ENCODE data around the gene DNTT.
"Not testable (repeated sequence)": the region's sequence is repeated elsewhere in the genome, so short reads cannot be mapped to it uniquely, and the experiment has no call there.

Gene DNTT

DNA sequence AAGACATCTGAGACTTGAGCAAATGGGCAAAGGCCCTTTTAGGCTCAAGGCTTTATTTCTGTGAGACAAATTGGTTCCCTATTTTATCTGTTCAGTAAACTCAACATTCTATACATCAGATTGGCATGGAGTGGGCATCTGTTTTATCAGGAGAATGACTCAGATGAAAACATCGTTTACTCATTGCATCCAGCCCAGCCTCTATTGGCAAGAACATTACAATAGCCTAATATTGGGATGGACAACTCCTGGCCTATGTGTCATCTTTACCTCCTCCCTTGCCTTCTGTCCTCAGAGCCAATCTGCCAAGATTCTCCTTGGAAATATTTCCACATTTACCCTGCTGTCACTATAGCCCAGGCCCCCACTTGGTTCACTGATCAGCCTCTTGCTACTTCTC, 27.4 kb upstream of the DNTT start:
- no peak for DNase-seq

DNA sequence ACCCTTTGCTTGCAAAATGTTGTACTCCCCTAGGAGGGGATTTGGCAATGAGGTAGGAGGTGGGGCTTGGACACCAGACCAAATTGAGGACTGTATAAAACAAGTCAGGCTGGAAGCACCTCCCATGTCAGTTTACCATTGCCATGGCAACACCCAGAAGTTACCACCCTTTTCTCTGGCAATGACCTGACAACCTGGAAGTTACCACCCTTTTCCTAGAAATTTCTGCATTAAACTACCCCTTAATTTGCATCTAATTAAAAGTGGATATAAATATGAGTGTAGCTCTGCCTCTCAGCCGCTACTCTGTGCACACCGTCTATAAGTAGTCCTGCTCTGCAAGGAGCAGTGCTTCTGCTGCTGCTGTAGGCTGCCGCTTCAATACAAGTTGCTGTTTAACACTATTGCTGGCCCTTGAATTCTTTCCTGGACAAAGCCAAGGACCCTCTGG, 25.0 kb upstream of the DNTT start:
- DNase-seq, result no peak

DNA sequence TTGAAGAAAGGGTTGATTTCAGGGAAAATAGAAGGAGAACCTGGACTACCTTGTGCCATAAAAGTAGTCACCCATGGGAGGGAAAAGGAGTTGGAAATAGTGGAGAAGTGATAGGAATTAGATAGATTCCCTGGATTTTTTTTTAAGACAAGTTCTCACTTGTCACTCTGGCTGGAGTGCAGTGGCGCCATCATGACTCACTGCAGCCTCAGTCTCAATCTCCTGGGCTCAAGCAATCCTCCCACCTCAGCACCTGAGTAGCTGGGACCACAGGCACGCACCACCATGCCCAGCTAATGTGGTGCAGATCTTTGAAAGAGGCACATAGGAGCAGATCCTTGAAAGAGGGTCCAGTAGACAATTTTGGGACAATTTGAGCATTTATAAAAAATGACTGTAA, 23.4 kb upstream of the DNTT start:
- DNase-seq, result no peak

DNA sequence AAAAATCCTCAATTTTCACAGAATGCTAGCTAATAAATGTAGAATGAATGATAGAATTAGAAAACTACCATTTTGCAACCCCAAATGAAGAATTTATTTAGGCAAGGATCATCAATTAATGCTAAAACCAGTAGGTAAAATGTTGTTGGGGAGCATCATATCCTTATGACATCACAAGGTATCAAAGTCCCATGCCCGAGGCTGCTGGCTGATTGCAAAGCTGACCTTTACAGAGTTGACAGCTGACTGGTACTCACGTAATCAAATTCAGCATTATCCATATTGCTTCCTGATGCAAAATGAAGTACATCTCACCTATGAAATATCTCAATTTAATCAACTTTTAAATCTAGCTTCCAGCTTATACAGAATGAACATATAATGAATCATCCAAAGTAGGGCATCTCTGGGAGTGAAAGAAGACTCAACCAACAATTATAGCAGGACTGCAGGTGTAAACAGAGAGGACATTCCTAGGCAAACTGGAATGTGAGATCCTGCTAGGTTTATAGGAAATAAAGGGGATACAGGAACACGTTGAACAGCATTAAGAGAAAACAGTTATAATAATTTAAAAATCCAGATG, 22.7 kb upstream of the DNTT start:
- no peak for DNase-seq

DNA sequence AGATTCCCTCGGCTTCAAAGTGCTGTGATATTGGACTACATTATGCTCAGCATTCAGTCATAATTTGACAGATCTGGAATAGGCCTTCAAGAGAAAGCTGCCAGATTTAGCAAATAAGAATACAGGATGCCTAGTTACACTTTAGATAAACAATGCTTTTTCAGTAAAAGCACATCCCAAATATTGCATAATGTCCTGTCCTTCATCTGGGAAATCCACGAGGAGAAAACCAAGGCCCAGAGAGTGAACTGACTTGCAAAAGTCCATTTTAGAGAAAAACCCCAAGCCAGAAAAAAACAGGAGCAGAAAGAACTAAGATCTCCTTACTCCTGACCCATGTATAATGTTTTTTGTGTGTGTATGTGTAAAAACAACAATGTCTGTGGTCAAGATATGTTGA, 20.9 kb upstream of the DNTT start:
- DNase-seq, result no peak

DNA sequence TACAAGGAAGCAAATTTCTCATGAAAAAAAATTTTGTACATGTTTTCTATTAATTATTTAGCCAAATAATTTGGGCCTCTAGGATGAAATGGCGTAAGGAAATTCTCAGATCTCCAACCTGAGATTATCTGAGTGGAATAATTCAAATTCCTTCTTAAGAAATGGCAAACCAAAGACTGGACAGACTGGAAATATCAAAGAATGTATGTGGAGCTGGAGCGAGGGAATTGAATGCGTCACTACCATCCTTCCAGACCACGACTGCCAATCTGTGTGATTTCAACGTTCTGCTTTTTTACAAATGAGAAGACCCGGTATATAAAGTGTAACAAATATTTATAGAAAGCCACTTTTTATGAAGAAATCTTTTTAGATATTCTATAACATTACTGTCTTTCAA, 20.5 kb upstream of the DNTT start:
- no peak for DNase-seq

DNA sequence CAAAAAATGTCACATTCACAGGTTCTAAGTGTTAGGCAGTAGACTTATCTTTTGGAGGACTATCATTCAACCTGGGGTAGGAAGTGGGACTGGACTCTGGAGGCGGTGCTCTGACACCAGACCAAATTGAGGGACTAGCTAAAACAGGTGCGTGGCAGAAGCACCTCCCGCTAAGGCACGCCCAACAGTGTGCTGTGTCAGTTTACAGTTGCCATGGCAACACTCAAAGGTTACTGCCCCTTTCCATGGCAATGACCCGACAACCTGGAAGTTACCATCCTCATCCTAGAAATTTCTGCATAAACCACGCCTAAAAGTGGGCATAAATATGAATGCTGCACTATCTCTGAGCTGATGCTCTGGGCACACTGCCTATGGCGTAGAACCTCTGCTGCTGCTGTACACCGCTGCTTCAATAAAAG, 18.9 kb upstream of the DNTT start:
- DNase-seq, result no peak

DNA sequence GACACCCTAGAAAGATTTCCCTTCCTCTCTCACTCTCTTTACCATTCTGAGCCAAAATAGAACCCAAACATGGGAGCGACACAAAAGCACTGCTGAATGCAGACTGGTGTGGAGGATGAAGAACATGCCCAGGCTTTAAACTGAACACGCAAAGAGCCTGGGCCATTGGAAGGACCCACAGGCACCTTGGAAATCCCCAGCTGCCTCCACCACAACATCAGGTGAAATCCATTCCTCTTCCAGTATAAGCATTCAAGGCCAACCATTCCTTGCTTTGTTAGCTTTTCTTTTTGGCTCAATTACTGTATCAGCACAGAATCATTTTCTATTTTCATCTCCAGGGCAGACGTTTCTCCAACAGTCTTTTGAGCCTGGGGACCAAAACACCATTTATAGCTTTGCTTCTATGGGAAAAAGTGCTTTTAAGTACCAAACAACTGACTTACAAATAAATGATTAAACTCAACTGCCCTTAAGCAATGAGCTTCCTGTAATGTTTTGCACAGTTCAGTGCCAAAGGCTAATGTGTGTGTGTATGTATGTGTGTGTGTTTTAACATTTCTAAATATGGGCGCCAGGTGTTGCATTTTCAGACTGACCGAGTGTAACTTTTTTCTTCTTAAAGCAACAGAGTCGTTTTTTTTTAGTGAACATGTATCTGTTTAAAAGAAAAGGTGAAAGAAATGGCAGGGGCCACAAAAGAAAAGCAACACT, 16.7 kb upstream of the DNTT start:
- DNase-seq, result no peak

DNA sequence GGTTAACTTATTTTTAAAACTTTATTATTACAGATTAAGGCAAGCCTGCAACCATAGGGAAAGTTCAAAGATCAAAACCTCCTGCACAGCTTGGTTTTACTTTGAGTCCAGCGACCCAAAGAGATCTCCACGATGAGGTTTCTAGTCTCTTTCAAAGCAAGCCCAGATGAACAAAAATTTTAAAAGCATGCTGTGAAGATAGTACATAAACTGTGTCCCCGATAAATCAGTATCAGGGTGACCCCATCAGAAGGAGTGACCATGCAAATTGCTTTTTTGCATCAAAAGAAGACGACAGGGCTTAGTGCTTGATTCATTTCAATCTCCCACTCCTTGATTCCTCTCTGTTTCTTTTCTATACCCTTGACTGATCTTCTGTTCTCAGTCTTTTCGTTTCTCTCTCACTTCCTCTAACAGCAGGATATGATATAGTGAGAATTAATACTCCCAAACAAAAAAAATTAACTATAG, 16.0 kb upstream of the DNTT start:
- no peak for DNase-seq

DNA sequence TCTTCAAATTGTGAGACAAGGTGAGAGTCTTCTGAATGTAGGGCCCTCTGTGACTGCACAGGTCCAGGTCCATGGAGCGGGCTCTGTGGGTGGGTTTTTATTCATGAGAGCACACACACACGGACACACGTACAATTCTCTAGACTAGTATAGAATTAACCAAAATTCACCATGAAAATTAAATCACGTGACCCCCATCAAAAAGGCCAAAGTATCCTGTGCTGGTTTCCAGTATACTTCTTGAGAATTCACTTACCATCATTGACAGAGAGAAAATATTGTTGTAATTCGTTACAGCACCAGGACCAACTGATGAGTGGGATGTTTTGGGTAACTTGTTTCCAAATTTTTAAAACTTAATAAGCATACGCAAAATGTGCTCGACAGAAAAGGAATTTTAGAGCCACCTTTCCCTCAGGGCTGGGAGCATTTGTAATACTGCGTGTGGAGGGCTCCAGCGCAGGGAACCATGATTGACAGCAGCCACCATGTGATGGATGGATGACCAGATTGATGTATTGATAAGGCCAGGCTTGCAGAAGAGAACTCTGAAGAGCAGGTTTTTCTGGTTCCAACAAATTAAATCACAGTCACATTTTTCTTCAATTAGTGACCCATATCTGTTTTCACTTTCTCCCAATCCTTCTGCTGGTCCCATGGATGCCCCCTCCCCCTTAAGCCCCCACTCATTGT, 14.9 kb upstream of the DNTT start:
- DNase-seq, result no peak

DNA sequence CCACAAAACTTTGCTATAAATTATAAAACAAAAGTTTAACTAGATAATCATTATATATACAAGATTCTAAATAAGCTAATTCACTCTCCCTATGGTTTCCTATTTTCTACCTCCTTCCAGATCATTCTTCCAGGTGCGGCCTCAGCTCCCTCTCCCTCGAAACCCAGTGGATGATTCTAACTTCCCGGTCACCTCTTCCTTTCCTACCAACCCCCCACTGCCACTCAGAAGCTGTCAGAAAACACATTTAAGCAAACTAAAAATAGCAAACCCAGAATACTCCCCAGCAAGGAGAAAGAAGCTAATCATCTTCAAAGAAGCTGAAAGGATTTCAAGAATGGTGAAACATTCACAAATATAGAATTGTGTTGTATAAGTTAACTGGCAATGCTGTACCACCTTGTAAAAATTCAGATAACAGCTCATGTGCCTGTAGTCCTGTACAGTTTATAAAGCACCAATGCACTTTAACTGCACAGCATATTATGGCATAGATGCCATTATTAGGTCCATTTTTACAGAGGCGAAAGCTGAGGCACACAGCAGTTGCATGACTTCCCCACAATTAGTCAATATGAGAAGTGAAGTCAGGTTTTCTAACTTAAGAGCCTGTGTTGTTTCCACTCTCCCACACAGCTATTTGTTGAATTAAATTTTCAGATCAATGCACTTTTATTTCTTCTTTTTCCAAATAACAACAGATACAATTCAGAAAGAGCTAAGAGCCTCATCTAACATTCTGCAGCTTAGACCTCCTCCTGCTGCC, 13.7 kb upstream of the DNTT start:
- no peak for DNase-seq

DNA sequence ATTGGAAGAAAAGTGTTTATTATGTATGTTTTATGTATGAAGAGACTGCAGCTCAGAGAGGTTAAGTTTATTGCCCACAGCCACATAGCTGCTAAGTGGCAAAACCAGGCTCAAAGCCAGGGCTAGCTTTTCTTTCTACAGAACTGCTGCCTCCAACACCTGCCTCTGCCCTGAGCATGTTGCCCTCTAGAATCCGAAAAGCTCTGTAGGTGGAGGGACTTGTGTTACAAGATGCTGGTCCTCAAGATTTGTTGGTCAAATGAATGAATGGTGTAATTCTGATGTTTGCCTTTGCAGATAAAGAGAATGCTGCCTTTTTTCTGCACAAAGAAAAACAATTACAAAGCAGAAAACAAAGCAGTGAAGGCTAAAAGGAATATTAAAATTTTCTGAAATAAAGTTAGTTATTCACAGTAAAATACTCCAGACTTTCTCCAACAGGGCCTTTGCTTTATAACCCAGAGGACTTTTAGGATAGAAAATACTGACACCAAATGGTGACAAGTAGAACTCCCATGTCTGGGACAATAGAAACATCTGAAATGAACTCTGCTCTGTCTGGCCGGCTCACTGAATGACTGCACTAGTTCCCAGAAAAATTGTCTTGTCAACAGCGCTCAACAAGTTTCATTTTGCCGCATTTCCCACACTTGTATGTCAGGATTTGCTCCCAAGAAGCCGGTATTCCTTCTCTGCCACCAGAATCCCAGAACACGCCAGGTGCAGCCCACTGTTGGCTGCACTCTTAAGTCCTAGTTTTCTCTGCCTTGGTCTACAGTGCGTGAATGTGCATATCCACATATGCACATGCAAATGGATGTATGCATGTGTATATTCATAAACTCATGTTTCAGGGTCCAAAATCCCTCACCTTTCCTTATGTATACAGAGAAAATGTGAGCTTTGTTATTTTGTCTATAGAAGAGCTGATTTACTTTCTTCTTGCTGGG, 11.0 kb upstream of the DNTT start:
- peak; percentile 53 for DNase-seq

DNA sequence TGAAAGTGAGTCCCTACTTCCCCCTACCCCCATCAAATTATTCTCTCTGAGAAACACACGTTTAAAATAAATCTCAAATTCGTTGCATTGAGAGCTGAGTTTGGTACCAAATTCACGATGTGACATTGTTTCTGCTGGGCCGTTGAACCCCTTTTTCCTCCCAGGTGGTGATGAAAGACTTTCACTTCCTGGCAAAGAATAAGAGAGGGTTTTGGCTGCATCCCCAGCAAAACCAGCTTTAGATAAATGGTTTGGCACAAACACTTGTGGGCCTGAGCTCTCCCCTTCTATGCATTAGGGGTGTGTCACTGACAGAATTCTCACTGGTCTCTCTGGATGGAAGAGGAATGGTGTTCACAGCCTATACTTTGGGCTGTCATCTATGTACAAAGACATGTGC, 8.8 kb upstream of the DNTT start:
- no peak for DNase-seq

DNA sequence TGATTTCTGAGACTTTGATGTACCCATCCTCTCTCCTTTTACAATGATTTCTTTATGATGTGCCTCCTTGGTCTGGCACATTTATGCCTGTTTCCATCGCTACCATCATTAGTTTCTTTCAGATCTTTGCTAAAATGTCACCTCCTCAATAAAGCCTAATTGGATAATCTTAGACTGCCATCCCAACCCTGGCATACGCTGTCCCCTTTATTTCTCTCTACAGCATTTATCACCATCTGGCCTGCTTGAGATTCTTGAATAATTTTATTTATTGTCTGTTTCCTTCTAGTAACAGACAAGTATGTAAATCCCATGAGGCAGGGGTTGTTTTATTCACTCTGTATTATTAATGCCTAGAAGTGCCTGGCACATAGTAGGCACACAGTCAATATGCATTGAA, 6.7 kb upstream of the DNTT start:
- DNase-seq, result peak; percentile 1

DNA sequence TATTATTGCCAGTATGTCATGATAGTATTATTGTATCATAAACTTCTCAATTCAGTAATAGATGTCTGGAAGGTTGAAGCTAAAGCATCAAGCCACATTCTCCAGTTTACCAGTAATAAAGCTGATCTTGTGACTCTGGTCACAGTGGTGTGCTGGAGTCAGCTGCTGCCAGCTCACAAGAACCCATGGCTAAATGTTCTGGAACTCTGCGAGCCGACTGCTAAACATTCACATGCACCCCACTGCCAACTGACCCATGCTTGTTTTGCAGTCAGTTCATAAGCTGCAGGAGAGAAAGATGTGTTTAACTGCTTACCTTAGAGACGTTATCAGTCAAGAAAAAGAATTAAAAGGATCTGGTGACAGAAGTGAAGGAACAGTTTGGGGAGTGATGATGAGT, 5.9 kb upstream of the DNTT start:
- DNase-seq, result no peak

DNA sequence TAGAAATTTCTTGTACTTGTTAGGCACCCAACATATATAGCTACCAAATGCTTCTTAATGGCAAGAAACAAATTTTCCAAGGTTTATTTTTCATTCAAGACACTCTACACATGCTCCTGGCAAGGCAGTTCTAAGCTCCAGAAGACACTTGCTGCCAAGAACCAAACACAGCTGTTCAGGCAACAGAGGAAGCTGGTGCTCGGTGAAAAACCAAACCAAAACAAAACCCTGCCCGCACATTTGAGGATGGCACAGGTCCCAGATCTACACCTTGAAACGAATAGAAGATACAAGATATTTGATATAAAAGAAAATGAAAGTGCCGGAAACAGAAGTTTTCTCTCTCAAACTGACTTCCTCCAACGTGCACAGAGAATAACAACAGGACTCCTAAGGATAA, 4.9 kb upstream of the DNTT start:
- DNase-seq, result no peak

DNA sequence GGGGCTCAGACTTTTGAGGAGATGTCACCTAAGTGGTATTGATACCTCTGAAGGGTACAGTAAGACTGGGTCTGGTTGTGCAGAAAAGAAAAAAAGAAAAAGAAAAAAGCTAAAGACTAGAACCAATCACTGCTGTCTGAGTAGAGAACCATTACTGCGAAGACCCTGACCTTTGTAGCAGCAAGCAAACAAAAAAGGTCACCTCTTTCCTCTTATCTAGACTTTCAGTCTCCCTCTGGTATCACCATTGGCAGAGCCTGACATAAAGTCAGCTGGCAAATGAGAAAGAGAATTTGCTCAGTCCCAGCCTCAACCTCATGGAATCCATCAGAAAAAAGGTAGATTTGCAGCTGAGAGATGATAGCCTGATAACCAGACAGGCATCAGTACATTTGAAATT, 2.6 kb upstream of the DNTT start:
- no peak for DNase-seq

DNA sequence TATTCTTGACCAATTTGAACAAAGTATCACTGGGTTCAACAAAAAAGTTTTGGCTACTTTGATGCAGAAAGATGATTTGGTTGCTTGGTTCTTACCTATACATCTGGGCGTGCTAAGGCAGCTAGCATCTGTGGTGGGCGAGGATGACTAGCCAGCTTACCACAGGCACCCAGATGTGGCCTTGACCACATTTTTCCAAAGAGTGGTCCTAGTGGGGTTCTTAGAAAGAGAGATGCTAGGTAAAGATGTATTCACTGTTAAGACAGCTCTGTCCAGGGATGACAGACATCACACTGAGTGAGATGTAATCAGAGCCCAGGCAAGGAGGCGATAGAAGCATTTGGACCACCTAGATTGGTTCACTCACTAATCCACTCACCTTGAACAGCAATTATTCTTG, 785 bp downstream of the DNTT start:
- no peak for DNase-seq

DNA sequence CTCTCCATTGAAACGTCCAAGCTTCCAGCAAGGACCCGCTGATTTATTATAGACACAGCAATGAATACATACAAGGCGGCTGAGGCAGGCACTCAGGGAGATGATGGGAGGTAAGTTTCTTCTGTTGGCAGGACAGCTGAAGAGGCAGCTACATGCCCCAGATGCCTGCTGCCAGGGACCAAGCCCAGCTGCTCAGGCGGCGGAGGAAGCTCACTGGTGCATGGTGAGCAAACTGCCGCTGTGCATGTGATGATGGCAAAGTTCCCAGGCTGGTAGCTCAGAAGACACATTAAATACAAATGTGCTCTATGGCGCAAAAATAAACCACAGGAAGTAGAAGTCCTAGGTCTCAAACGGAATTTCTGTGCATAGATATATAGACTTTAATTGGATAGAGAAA, 2.3 kb downstream of the DNTT start:
- no peak for DNase-seq

DNA sequence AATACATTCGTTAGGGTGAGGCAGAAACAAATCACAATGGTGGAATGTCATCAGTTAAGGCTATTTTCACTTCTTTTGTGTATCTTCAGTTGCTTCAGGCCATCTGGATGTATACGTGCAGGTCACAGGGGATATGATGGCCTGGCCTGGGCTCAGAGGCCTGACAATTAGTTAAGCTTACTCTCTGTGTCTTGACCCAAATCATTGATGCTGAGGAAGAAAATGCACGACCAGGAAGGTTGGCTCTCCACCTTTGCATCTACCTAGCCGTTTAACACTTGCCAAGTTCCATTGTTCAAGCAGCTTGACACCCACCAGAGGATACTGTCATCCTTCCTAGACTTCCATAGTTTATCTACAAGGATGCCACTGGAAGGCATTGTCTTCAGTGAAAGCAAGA, 4.6 kb downstream of the DNTT start:
- DNase-seq, result not testable (repeated sequence)

DNA sequence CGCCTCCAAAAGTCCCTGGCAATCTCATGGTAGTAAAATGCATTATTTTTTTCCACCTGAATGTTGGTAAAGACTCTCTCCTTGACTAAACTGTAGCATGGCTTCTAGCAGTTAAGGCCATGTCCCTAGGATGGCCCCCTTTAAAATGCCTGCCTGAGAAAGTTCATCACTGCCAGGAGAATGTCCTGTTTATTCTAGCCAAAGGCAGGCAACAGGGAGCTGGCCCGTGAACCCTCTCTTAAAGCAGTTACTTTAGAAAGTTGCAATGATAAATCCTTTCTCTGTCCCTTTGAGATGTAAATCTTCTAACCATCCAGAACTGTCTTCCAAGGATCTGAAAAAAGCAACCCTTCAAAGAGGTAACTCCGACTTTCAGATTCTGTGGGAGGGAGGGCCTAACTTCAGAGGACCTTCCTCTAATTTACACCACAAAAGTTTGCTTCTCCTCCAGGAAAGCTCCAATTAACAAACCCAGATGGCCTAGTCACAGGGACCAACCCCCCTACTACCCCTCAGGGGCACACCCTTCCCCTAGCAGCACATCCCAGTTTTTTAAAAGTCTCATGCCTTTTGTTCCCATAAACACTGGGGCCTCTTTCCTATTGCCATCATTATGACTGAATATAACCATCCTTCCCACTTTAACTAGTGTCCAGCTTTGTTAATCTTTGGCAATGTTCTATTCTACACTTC, 5.5 kb downstream of the DNTT start:
- DNase-seq, result peak; percentile 22

DNA sequence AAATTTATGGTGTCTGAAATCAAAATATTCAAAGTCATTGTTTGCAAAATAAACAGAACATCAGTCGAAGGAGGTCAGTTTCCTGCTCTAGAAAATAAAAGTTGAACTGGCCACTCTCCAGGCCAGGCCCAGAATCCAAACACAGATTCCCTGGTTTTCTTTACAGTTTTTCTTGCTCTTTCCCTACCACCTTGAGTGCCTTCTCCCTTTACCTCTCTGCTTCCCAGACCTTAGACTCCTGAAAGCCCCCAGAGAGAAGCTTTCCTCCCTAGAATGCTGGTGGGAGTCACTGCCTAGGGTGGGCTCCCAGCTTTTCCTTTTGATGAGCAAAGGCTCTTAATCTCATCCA, 6.1 kb downstream of the DNTT start:
- DNase-seq, result peak; percentile 88
